Measurements from ENCODE around the gene LMF2.

LMF2 gene

GRCh38 chr22:50525104-50525857, 17.8 kb upstream of the LMF2 start, which contains the start of gene SCO2:
Gene SCO2, minus strand, starts transcription at chr22:50525598. Its CDS starts 1,187 bp downstream, at chr22:50524411.
- CTCF ChIA-PET = interaction anchor here (0.6 to 2.7 kb wide), 55 partner anchors 8 to 734 kb away, joined by 3 to 37 read pairs (median 4); partner anchors contain the start of genes KLHDC7B, LMF2, NCAPH2 and SYCE3
- TF ChIP-seq ZNF148 (tag by site-specific recombination; IDR thresholded peaks at IDR 0.05; ENCODE audit: borderline replicate concordance) (no peak), ZBTB10 (tag by site-specific recombination; IDR thresholded peaks at IDR 0.05) (peak; percentile 67; the same call in 1 of the 2 replicates), ZNF558 (tag by site-specific recombination; IDR thresholded peaks at IDR 0.05) (no peak), TCF7L2 (IDR thresholded peaks at IDR 0.05; ENCODE audit: borderline replicate concordance, low read depth, low read length) (no peak), FEZF1 (tag by site-specific recombination; IDR thresholded peaks at IDR 0.05) (no peak), ZNF596 (tag by site-specific recombination; IDR thresholded peaks at IDR 0.05) (no peak), PATZ1 (tag by site-specific recombination; IDR thresholded peaks at IDR 0.05) (peak; percentile 82), MYNN (tag by site-specific recombination; IDR thresholded peaks at IDR 0.05; ENCODE audit: borderline replicate concordance) (no peak), ZNF280C (tag by site-specific recombination; IDR thresholded peaks at IDR 0.05) (no peak), CTCF (tag by site-specific recombination; IDR thresholded peaks at IDR 0.05) (peak; percentile 17; the same call in 1 of the 2 replicates), ZNF423 (tag by site-specific recombination; IDR thresholded peaks at IDR 0.05) (peak; percentile 93), ZNF26 (tag by site-specific recombination; IDR thresholded peaks at IDR 0.05) (no peak), ZNF174 (tag by site-specific recombination; IDR thresholded peaks at IDR 0.05) (no peak), ZNF510 (tag by site-specific recombination; IDR thresholded peaks at IDR 0.05; ENCODE audit: insufficient replicate concordance) (no peak), KLF16 (tag by site-specific recombination; IDR thresholded peaks at IDR 0.05) (peak; percentile 36; the same call in 1 of the 2 replicates), REST (tag by site-specific recombination; IDR thresholded peaks at IDR 0.05) (no peak), SALL2 (tag by site-specific recombination; IDR thresholded peaks at IDR 0.05; ENCODE audit: borderline replicate concordance) (no peak)

More at GRCh38 chr22:50525104-50525857, 17.8 kb upstream of the LMF2 start, which contains the start of gene SCO2:
- POLR2A ChIA-PET = interaction anchor here (0.6 to 5.3 kb wide), 43 partner anchors 8 to 758 kb away, joined by 3 to 189 read pairs (median 5); partner anchors contain the start of genes ARSA, CHKB, CPT1B and HDAC10
- Histone ChIP-seq H3K4me1 (ENCODE audit: control insufficient read depth, insufficient read depth, low read length) (no peaks in the 10 kb centered on the region; the same call in 1 of the 2 replicates), H3K27ac (ENCODE audit: extremely low read depth, low read depth, low read length) (peak within 1 kb of the TSS; percentile 90), H3K9me3 (ENCODE audit: control insufficient read depth, insufficient read depth, low read depth, low read length) (no peaks in the 10 kb centered on the region), H3K4me3 (ENCODE audit: low read depth, low read length) (peak within 1 kb of the TSS; percentile 79), H3K36me3 (ENCODE audit: control insufficient read depth in 2 of 2, insufficient read depth in 1 of 2, low read length in 2 of 2) (peaks cover 0 to 40% of the 10 kb centered on the region in 2 experiments; a peak in 2 of 3 replicates)
